Trophoblast cell (in vitro differentiated cells and primary cell): ENCODE data around the gene NEUROD2.
A peak's percentile ranks its signal among the peaks of the same experiment; 100 is the strongest.

Experiments used
- DNase-seq, 2 donors: peaks; one replicate each; pipeline ENCODE4 v3.0.0-alpha.2; 2016
- H2AFZ ChIP-seq: 2 replicates; pipeline ENCODE4 v1.6.1; 2013; ENCODE audit warnings: low read length, moderate library complexity, mild to moderate bottlenecking; ENCODE audit not compliant: insufficient read depth, poor library complexity
- H2AK5ac ChIP-seq: 2 replicates; pipeline ENCODE4 v1.6.1; 2013; ENCODE audit warnings: mild to moderate bottlenecking, low read length
- H2BK120ac ChIP-seq: 2 replicates; pipeline ENCODE4 v1.6.1; 2013; ENCODE audit warnings: low read length, mild to moderate bottlenecking, moderate library complexity; ENCODE audit not compliant: insufficient read depth, poor library complexity
- H2BK12ac ChIP-seq: 2 replicates; pipeline ENCODE4 v1.6.1; 2013; ENCODE audit warnings: mild to moderate bottlenecking, low read length, moderate library complexity
- H2BK5ac ChIP-seq: 2 replicates; pipeline ENCODE4 v1.6.1; 2013; ENCODE audit warnings: low read length, low read depth, moderate library complexity, mild to moderate bottlenecking; ENCODE audit not compliant: poor library complexity
- H3K14ac ChIP-seq: 2 replicates; pipeline ENCODE4 v1.6.1; 2013; ENCODE audit warnings: mild to moderate bottlenecking, low read length
- H3K18ac ChIP-seq: 2 replicates; pipeline ENCODE4 v1.6.1; 2013; ENCODE audit warnings: mild to moderate bottlenecking, low read length
- H3K23ac ChIP-seq: 2 replicates; pipeline ENCODE4 v1.6.1; 2013; ENCODE audit warnings: low read length
- H3K27ac ChIP-seq: 2 replicates; pipeline ENCODE4 v1.5.1; 2013; ENCODE audit warnings: low read depth, mild to moderate bottlenecking, inconsistent platforms, low read length, moderate library complexity
- H3K27me3 ChIP-seq: 2 replicates; pipeline ENCODE4 v1.6.1; 2013; ENCODE audit warnings: inconsistent platforms, mild to moderate bottlenecking, low read length, moderate library complexity; ENCODE audit not compliant: insufficient read depth
- H3K36me3 ChIP-seq, 2 experiments: 1 replicate in 1 of 2; 2 replicates in 1 of 2; pipeline ENCODE4 v1.6.1; 2013; ENCODE audit warnings: low read length in 2 of 2, mild to moderate bottlenecking in 2 of 2, moderate library complexity in 1 of 2; ENCODE audit not compliant: insufficient read depth in 2 of 2, control insufficient read depth in 1 of 2
- H3K4ac ChIP-seq: 2 replicates; pipeline ENCODE4 v1.6.1; 2013; ENCODE audit warnings: low read depth, mild to moderate bottlenecking, low read length, moderate library complexity
- H3K4me1 ChIP-seq, 2 experiments: 1 replicate in 1 of 2; 2 replicates in 1 of 2; pipeline ENCODE4 v1.6.1; 2013; ENCODE audit warnings: low read length in 2 of 2, mild to moderate bottlenecking in 2 of 2, moderate library complexity in 1 of 2; ENCODE audit not compliant: insufficient read depth in 2 of 2, control insufficient read depth in 1 of 2
- H3K4me2 ChIP-seq: 2 replicates; pipeline ENCODE4 v1.6.1; 2013; ENCODE audit warnings: inconsistent platforms, mild to moderate bottlenecking, low read length, moderate library complexity
- H3K4me3 ChIP-seq: 2 replicates; pipeline ENCODE4 v1.5.1; 2013; ENCODE audit warnings: mild to moderate bottlenecking, low read depth, low read length, inconsistent platforms
- H3K79me1 ChIP-seq: one replicate; pipeline ENCODE4 v1.6.1; 2013; ENCODE audit warnings: low read length
- H3K79me2 ChIP-seq: 2 replicates; pipeline ENCODE4 v1.6.1; 2013; ENCODE audit warnings: low read length, mild to moderate bottlenecking; ENCODE audit not compliant: control insufficient read depth, insufficient read depth, poor library complexity
- H3K9ac ChIP-seq: 2 replicates; pipeline ENCODE4 v1.6.1; 2013; ENCODE audit warnings: mild to moderate bottlenecking, low read length
- H3K9me3 ChIP-seq: 2 replicates; pipeline ENCODE4 v1.6.1; 2013; ENCODE audit warnings: low read depth, mild to moderate bottlenecking, control low read depth, inconsistent platforms, low read length; ENCODE audit not compliant: insufficient read depth
- H4K12ac ChIP-seq: 2 replicates; pipeline ENCODE4 v1.6.1; 2013; ENCODE audit warnings: low read depth, mild to moderate bottlenecking, low read length, moderate library complexity
- H4K8ac ChIP-seq: 2 replicates; pipeline ENCODE4 v1.6.1; 2013; ENCODE audit warnings: low read depth, mild to moderate bottlenecking, low read length, moderate library complexity
- H4K91ac ChIP-seq: one replicate; pipeline ENCODE4 v1.6.1; 2013; ENCODE audit warnings: low read depth, mild to moderate bottlenecking, low read length, moderate library complexity
- WGBS: extraction: QIAGEN DNeasy Blood & Tissue Kit; methylation state at CpG from one replicate; pipeline ENCODE4 v1.1.7; 2013; ENCODE audit warnings: missing lambda C conversion rate; ENCODE audit not compliant: insufficient read length, insufficient coverage; ENCODE audit errors: extremely low coverage; 5-methylcytosine and 5-hydroxymethylcytosine counted together

NEUROD2 gene

GRCh38 chr17:39599665-39600231 is 8.0 kb downstream of the NEUROD2 start:
- Histone ChIP-seq H3K27me3 (peaks cover 95% of the 10 kb centered on the region), H2BK120ac (no peak overlapping the region), H2BK5ac (no peak overlapping the region), H3K18ac (no peak overlapping the region), H3K27ac (no peak overlapping the region), H3K4me3 (no peak overlapping the region), H3K9ac (no peak overlapping the region), H3K4ac (no peak overlapping the region), H3K4me2 (no peak overlapping the region), H4K12ac (no peak overlapping the region), H4K91ac (no peak overlapping the region), H3K14ac (no peak overlapping the region), H4K8ac (no peak overlapping the region), H3K4me1 (no peaks in the 10 kb centered on the region), H3K36me3 (no peaks in the 10 kb centered on the region), H3K79me2 (no peaks in the 10 kb centered on the region), H2BK12ac (no peak overlapping the region), H3K23ac (no peak overlapping the region), H2AK5ac (no peak overlapping the region), H3K9me3 (peaks cover 14% of the 10 kb centered on the region), H2AFZ (no peak overlapping the region), H3K79me1 (no peaks in the 10 kb centered on the region)
- WGBS: no CpG with 5 or more reads among the region's 28 CpGs
- no peak for DNase-seq

GRCh38 chr17:39599004-39599664 is 8.6 kb downstream of the NEUROD2 start:
- Histone ChIP-seq H2BK120ac (no peak overlapping the region), H3K9ac (no peak overlapping the region), H3K79me1 (no peaks in the 10 kb centered on the region), H2BK12ac (no peak overlapping the region), H3K14ac (no peak overlapping the region), H3K4me1 (no peaks in the 10 kb centered on the region), H3K23ac (no peak overlapping the region), H3K4ac (no peak overlapping the region), H2BK5ac (no peak overlapping the region), H2AK5ac (no peak overlapping the region), H3K4me3 (no peak overlapping the region), H3K36me3 (no peaks in the 10 kb centered on the region), H3K79me2 (no peaks in the 10 kb centered on the region), H3K27ac (no peak overlapping the region), H3K18ac (no peak overlapping the region), H4K12ac (no peak overlapping the region), H3K9me3 (peaks cover 14% of the 10 kb centered on the region), H3K4me2 (no peak overlapping the region), H3K27me3 (peaks cover 93% of the 10 kb centered on the region), H2AFZ (no peak overlapping the region), H4K8ac (no peak overlapping the region), H4K91ac (no peak overlapping the region)
- no peak for DNase-seq
- no CpG with 5 or more reads among the region's 36 CpGs for WGBS

GRCh38 chr17:39598630-39599003 is 9.1 kb downstream of the NEUROD2 start:
- H2AFZ ChIP-seq: no peak overlapping the region
- no peak overlapping the region for H3K18ac ChIP-seq
- H3K9ac ChIP-seq: no peak overlapping the region
- no peak overlapping the region for H4K8ac ChIP-seq
- H3K4me3 ChIP-seq: no peak overlapping the region
- H3K4me2 ChIP-seq: no peak overlapping the region
- peaks cover 87% of the 10 kb centered on the region for H3K27me3 ChIP-seq
- H3K79me2 ChIP-seq: no peaks in the 10 kb centered on the region
- H4K91ac ChIP-seq: no peak overlapping the region
- H3K9me3 ChIP-seq: peaks cover 14% of the 10 kb centered on the region
- H2BK5ac ChIP-seq: no peak overlapping the region
- WGBS: no CpG with 5 or more reads among the region's 17 CpGs
- H3K4ac ChIP-seq: no peak overlapping the region
- no peak overlapping the region for H2BK12ac ChIP-seq
- H3K14ac ChIP-seq: no peak overlapping the region
- DNase-seq: no peak
- H3K23ac ChIP-seq: no peak overlapping the region
- H3K4me1 ChIP-seq: no peaks in the 10 kb centered on the region
- H4K12ac ChIP-seq: no peak overlapping the region
- no peaks in the 10 kb centered on the region for H3K79me1 ChIP-seq
- no peak overlapping the region for H3K27ac ChIP-seq
- H3K36me3 ChIP-seq: no peaks in the 10 kb centered on the region
- no peak overlapping the region for H2BK120ac ChIP-seq
- no peak overlapping the region for H2AK5ac ChIP-seq

GRCh38 chr17:39598047-39598481 is 9.7 kb downstream of the NEUROD2 start:
- H3K79me2 ChIP-seq: no peaks in the 10 kb centered on the region
- no peak overlapping the region for H3K9ac ChIP-seq
- no peak overlapping the region for H2AK5ac ChIP-seq
- no peak overlapping the region for H2BK120ac ChIP-seq
- H4K12ac ChIP-seq: no peak overlapping the region
- no peak overlapping the region for H3K4ac ChIP-seq
- H3K4me2 ChIP-seq: no peak overlapping the region
- H3K27me3 ChIP-seq: peaks cover 82% of the 10 kb centered on the region
- H3K14ac ChIP-seq: no peak overlapping the region
- no peak overlapping the region for H2BK5ac ChIP-seq
- H3K9me3 ChIP-seq: peaks cover 16% of the 10 kb centered on the region
- no peak overlapping the region for H3K18ac ChIP-seq
- H2AFZ ChIP-seq: no peak overlapping the region
- H3K4me1 ChIP-seq: no peaks in the 10 kb centered on the region
- H4K91ac ChIP-seq: no peak overlapping the region
- no peak overlapping the region for H3K4me3 ChIP-seq
- no peak for DNase-seq
- H3K79me1 ChIP-seq: no peaks in the 10 kb centered on the region
- H4K8ac ChIP-seq: no peak overlapping the region
- H3K27ac ChIP-seq: no peak overlapping the region
- H2BK12ac ChIP-seq: no peak overlapping the region
- H3K36me3 ChIP-seq: no peaks in the 10 kb centered on the region
- no CpG with 5 or more reads among the region's 13 CpGs for WGBS
- peak overlapping the region; percentile 17 for H3K23ac ChIP-seq
